ENCODE data around the gene RNASE11. TPM values are rescaled to one million over a fixed set of nuclear protein-coding genes. Genes with fewer than 3 reads are reported as not detected.

RNASE11 gene
- total and polyA plus RNA-seq, 10 of the 15 experiments (the other 5 are each of a cell fraction or from before 2014, with no cell fraction given) = not detected

DNA sequence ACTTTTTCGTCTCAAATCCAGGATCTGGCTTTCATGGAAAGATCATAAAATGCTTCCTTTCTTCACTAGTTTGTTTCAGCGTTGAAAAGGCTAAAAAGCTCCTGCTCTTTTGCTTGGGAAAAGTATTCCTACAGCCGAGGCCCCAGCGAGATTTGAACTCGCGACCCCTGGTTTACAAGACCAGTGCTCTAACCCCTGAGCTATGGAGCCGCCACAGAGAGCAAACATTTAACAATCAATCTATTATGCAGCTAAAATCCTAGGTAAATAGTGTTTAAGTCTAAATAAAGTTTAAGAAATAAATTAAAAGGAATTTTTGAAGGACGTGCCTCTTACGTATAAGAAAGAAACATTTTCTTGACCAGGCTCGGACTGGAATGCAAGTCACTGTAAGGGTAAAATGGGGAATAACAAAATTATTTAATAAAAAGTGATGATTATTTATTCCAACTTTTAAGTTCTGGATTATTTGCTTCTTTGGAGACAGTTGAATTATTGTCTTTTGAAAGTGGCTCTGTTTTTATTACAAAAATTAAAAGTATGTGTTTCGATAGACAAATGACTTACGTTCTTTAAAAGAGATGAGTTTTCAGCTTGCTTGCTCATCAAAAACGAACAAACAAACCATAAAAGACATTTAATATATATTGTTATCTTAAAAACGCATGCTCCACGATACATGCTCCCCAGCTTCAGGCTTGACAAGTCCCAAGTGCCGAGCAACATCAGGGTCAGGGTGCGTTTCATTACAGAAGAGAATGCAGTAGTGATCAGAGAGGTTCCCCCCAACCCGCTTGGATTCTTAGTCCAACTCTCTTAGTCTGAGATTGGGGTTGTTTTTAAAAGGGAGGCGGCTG is 43.5 kb upstream of the RNASE11 start (continued):
- TF ChIP-seq, protein P1, sequence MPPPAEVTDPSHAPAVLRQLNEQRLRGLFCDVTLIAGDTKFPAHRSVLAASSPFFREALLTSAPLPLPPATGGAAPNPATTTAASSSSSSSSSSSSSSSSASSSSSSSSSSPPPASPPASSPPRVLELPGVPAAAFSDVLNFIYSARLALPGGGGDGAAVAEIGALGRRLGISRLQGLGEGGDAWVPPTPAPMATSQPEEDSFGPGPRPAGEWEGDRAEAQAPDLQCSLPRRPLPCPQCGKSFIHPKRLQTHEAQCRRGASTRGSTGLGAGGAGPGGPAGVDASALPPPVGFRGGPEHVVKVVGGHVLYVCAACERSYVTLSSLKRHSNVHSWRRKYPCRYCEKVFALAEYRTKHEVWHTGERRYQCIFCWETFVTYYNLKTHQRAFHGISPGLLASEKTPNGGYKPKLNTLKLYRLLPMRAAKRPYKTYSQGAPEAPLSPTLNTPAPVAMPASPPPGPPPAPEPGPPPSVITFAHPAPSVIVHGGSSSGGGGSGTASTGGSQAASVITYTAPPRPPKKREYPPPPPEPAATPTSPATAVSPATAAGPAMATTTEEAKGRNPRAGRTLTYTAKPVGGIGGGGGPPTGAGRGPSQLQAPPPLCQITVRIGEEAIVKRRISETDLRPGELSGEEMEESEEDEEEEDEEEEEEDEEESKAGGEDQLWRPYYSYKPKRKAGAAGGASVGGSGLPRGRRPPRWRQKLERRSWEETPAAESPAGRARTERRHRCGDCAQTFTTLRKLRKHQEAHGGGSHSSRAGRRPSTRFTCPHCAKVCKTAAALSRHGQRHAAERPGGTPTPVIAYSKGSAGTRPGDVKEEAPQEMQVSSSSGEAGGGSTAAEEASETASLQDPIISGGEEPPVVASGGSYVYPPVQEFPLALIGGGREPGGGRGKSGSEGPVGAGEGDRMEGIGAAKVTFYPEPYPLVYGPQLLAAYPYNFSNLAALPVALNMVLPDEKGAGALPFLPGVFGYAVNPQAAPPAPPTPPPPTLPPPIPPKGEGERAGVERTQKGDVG (CRISPR knock-in tag; IDR thresholded peaks at IDR 0.05) = no peak
- TF ChIP-seq CUX1 (IDR thresholded peaks at IDR 0.05; ENCODE audit: insufficient replicate concordance, low read depth, low read length) (no peak), KDM1A (IDR thresholded peaks at IDR 0.05; ENCODE audit: borderline replicate concordance) (no peak), TARDBP (IDR thresholded peaks at IDR 0.05; ENCODE audit: borderline replicate concordance) (peak; percentile 95), ZBTB40 (IDR thresholded peaks at IDR 0.05; ENCODE audit: borderline replicate concordance) (peak; percentile 78), POLR2AphosphoS5 (IDR thresholded peaks at IDR 0.05; ENCODE audit: low read length) (no peak), CBX5 (IDR thresholded peaks at IDR 0.05; ENCODE audit: low read depth) (peak; percentile 25; the same call in 1 of the 2 replicates), SREBF2 (IDR thresholded peaks at IDR 0.05; ENCODE audit: low read length) (peak; percentile 89)
